H9 (cell line): ENCODE data around the gene PRDX3. TPM values are rescaled to one million over a fixed set of nuclear protein-coding genes. Genes with fewer than 3 reads are reported as not detected.

Source experiments
- DNase-seq: peaks from one replicate; pipeline ENCODE4 v3.0.0-alpha.2; 2017
- H2AFZ ChIP-seq: one replicate; pipeline ENCODE4 v1.6.1; 2013; ENCODE audit warnings: mild to moderate bottlenecking, low read length, control low read depth, moderate library complexity
- H2AK5ac ChIP-seq: 2 replicates; pipeline ENCODE4 v1.6.1; 2013; ENCODE audit warnings: low read length, control low read depth, mixed read lengths; ENCODE audit not compliant: insufficient read length
- H2BK120ac ChIP-seq: one replicate; pipeline ENCODE4 v1.6.1; 2013; ENCODE audit warnings: low read depth, mild to moderate bottlenecking, low read length, control low read depth, inconsistent platforms; ENCODE audit not compliant: poor library complexity, severe bottlenecking
- H2BK12ac ChIP-seq: 2 replicates; pipeline ENCODE4 v1.6.1; 2013; ENCODE audit warnings: low read length, control low read depth, mixed read lengths, low read depth; ENCODE audit not compliant: insufficient read length
- H2BK15ac ChIP-seq: 2 replicates; pipeline ENCODE4 v1.6.1; 2013; ENCODE audit warnings: low read depth, low read length, control low read depth
- H2BK20ac ChIP-seq: one replicate; pipeline ENCODE4 v1.6.1; 2013; ENCODE audit warnings: low read depth, mild to moderate bottlenecking, low read length, control low read depth, inconsistent platforms; ENCODE audit not compliant: poor library complexity, severe bottlenecking
- H2BK5ac ChIP-seq: 2 replicates; pipeline ENCODE4 v1.6.1; 2013; ENCODE audit warnings: low read length, control low read depth, mixed read lengths; ENCODE audit not compliant: insufficient read length
- H3K14ac ChIP-seq: 2 replicates; pipeline ENCODE4 v1.6.1; 2013; ENCODE audit warnings: low read length, control low read depth; ENCODE audit not compliant: insufficient read depth
- H3K18ac ChIP-seq: 2 replicates; pipeline ENCODE4 v1.6.1; 2013; ENCODE audit warnings: low read depth, mild to moderate bottlenecking, mixed read lengths, low read length, control low read depth; ENCODE audit not compliant: insufficient read length
- H3K23ac ChIP-seq: 2 replicates; pipeline ENCODE4 v1.6.1; 2013; ENCODE audit warnings: low read length, control low read depth, mixed read lengths, low read depth; ENCODE audit not compliant: insufficient read length
- H3K23me2 ChIP-seq: 2 replicates; pipeline ENCODE4 v1.6.1; 2013; ENCODE audit warnings: low read depth, mild to moderate bottlenecking, mixed read lengths, low read length, control low read depth; ENCODE audit not compliant: insufficient read length, poor library complexity, severe bottlenecking
- H3K27ac ChIP-seq: 2 replicates; pipeline ENCODE4 v1.5.1; 2013; ENCODE audit warnings: low read length, control low read depth, mixed read lengths, low read depth; ENCODE audit not compliant: insufficient read length
- H3K27me3 ChIP-seq: 2 replicates; pipeline ENCODE4 v1.6.1; 2013; ENCODE audit warnings: low read length, control low read depth, inconsistent platforms; ENCODE audit not compliant: insufficient read depth
- H3K4ac ChIP-seq: 2 replicates; pipeline ENCODE4 v1.6.1; 2013; ENCODE audit warnings: low read depth, mild to moderate bottlenecking, control low read depth, inconsistent platforms, low read length, moderate library complexity
- H3K4me1 ChIP-seq: 2 replicates; pipeline ENCODE4 v1.6.1; 2013; ENCODE audit warnings: low read length, control low read depth, inconsistent platforms; ENCODE audit not compliant: insufficient read depth
- H3K4me2 ChIP-seq: 2 replicates; pipeline ENCODE4 v1.6.1; 2013; ENCODE audit warnings: low read length, control low read depth, mixed read lengths; ENCODE audit not compliant: insufficient read length, insufficient read depth
- H3K56ac ChIP-seq: 2 replicates; pipeline ENCODE4 v1.6.1; 2013; ENCODE audit warnings: low read depth, mild to moderate bottlenecking, mixed read lengths, low read length, control low read depth; ENCODE audit not compliant: insufficient read length
- H3K79me1 ChIP-seq: 2 replicates; pipeline ENCODE4 v1.6.1; 2013; ENCODE audit warnings: low read depth, mild to moderate bottlenecking, moderate library complexity, low read length, control low read depth, inconsistent platforms; ENCODE audit not compliant: insufficient read depth, poor library complexity, severe bottlenecking
- H3K79me2 ChIP-seq: 2 replicates; pipeline ENCODE4 v1.6.1; 2013; ENCODE audit warnings: low read length, control low read depth, inconsistent platforms; ENCODE audit not compliant: insufficient read depth
- H3K9ac ChIP-seq: 2 replicates; pipeline ENCODE4 v1.6.1; 2013; ENCODE audit warnings: low read length, control low read depth, mixed read lengths; ENCODE audit not compliant: insufficient read length; ENCODE audit errors: extremely low read depth
- H3K9me3 ChIP-seq: one replicate; pipeline ENCODE4 v1.6.1; 2013; ENCODE audit warnings: low read depth, low read length, inconsistent platforms; ENCODE audit not compliant: control insufficient read depth
- H3T11ph ChIP-seq: one replicate; pipeline ENCODE4 v1.6.1; 2013; ENCODE audit warnings: mild to moderate bottlenecking, low read length, control low read depth, inconsistent platforms
- H4K20me1 ChIP-seq: one replicate; pipeline ENCODE4 v1.6.1; 2013; ENCODE audit not compliant: control insufficient read depth, insufficient read length, insufficient read depth
- H4K5ac ChIP-seq: 2 replicates; pipeline ENCODE4 v1.6.1; 2013; ENCODE audit warnings: low read depth, mild to moderate bottlenecking, mixed read lengths, low read length, control low read depth; ENCODE audit not compliant: insufficient read length
- H4K8ac ChIP-seq: replicated peaks from 2 replicates; pipeline ENCODE4 v1.6.1; 2013; ENCODE audit warnings: low read length, control low read depth, mixed read lengths, low read depth; ENCODE audit not compliant: insufficient read length
- H4K91ac ChIP-seq: 2 replicates; pipeline ENCODE4 v1.6.1; 2013; ENCODE audit warnings: low read depth, mild to moderate bottlenecking, moderate library complexity, mixed read lengths, low read length, control low read depth; ENCODE audit not compliant: insufficient read length
- H3K27ac Mint-ChIP-seq, 3 experiments: 2 replicates in 2 of 3; 3 replicates in 1 of 3; pipeline ENCODE4 v1.8.0; 2020 to 2021; ENCODE audit warnings: mixed read lengths in 3 of 3, mild to moderate bottlenecking in 1 of 3, moderate library complexity in 1 of 3
- H3K27me3 Mint-ChIP-seq: 2 replicates; pipeline ENCODE4 v1.8.0; 2021; ENCODE audit warnings: low read depth, mild to moderate bottlenecking, moderate library complexity, mixed read lengths
- H3K36me3 Mint-ChIP-seq, 3 experiments: 2 replicates in 2 of 3; 3 replicates in 1 of 3; pipeline ENCODE4 v1.8.0; 2020 to 2021; ENCODE audit warnings: low read depth in 3 of 3, mixed read lengths in 3 of 3; ENCODE audit not compliant: insufficient read depth in 1 of 3
- H3K4me1 Mint-ChIP-seq, 2 experiments: 2 replicates each; pipeline ENCODE4 v1.8.0; 2020; ENCODE audit warnings: mixed read lengths in 2 of 2
- H3K4me3 Mint-ChIP-seq, 2 experiments: 2 replicates in 1 of 2; 3 replicates in 1 of 2; pipeline ENCODE4 v1.8.0; 2020 to 2021; ENCODE audit warnings: mild to moderate bottlenecking in 2 of 2, mixed read lengths in 2 of 2, moderate library complexity in 1 of 2
- H3K9me3 Mint-ChIP-seq, 2 experiments: 2 replicates in 1 of 2; 3 replicates in 1 of 2; pipeline ENCODE4 v1.8.0; 2020; ENCODE audit warnings: mild to moderate bottlenecking in 2 of 2, mixed read lengths in 2 of 2, moderate library complexity in 1 of 2
- CTCF ChIP-seq: fragments of 200-600 bp; sonication (generic); conservative IDR thresholded peaks from 3 replicates; pipeline ENCODE4 v1.8.0; 2021; ENCODE audit warnings: antibody characterized with exemption, mild to moderate bottlenecking
- WGBS: extraction: QIAGEN DNeasy Blood & Tissue Kit; methylation state at CpG from one replicate; pipeline ENCODE4 v1.1.7; 2013; ENCODE audit warnings: missing lambda C conversion rate, low lambda C conversion rate, mixed read lengths; ENCODE audit not compliant: insufficient read length; ENCODE audit errors: extremely low coverage; 5-methylcytosine and 5-hydroxymethylcytosine counted together
- total RNA-seq: library from RNA; stranded (reverse); gene quantifications from 2 replicates; pipeline ENCODE4 v1.2.1, GENCODE V29; 2021

Gene PRDX3
- total RNA-seq, 1 experiment from 2014 or later: 181 TPM

- Histone ChIP-seq H2BK5ac (no peak overlapping the region), H3T11ph (no peak overlapping the region), H3K18ac (no peak overlapping the region), H2AK5ac (no peak overlapping the region), H2BK20ac (no peak overlapping the region), H3K23me2 (no peaks in the 10 kb centered on the region), H3K4me1 (no peaks in the 10 kb centered on the region), H3K27me3 (no peaks in the 10 kb centered on the region), H3K9me3 (no peaks in the 10 kb centered on the region), H2BK12ac (no peak overlapping the region), H3K56ac (no peak overlapping the region), H4K91ac (no peak overlapping the region), H3K4ac (no peak overlapping the region), H4K20me1 (no peaks in the 10 kb centered on the region), H3K14ac (no peak overlapping the region), H3K79me2 (no peaks in the 10 kb centered on the region), H3K9ac (no peak overlapping the region), H2BK120ac (no peak overlapping the region), H4K8ac (no peak overlapping the region), H2BK15ac (no peak overlapping the region), H3K23ac (no peak overlapping the region), H3K27ac (no peak overlapping the region), H4K5ac (no peak overlapping the region), H3K4me2 (no peak overlapping the region), H2AFZ (no peak overlapping the region), H3K79me1 (no peaks in the 10 kb centered on the region)
- Mint-ChIP-seq H3K27me3 (no peaks in the 10 kb centered on the region), H3K9me3 (no peaks in the 10 kb centered on the region), H3K27ac (no peak overlapping the region), H3K36me3 (peaks cover 35 to 75% (median 71%) of the 10 kb centered on the region in 3 experiments), H3K4me1 (no peaks in the 10 kb centered on the region), H3K4me3 (no peak overlapping the region)
- no CpG with 5 or more reads among the region's 1 CpG for WGBS
- DNase-seq: no peak
- TF ChIP-seq CTCF: no peak
Observed at GRCh38 chr10:119119400-119119799, 59.2 kb downstream of the PRDX3 start.
